ENCODE results near the gene DEPDC7. TPM values are rescaled to one million over a fixed set of nuclear protein-coding genes. Genes with fewer than 3 reads are reported as not detected.
"Not testable (repeated sequence)": the region's sequence is repeated elsewhere in the genome, so short reads cannot be mapped to it uniquely, and the experiment has no call there.

Gene DEPDC7
- total RNA-seq, 1 experiment from 2014 or later: not detected

DNA sequence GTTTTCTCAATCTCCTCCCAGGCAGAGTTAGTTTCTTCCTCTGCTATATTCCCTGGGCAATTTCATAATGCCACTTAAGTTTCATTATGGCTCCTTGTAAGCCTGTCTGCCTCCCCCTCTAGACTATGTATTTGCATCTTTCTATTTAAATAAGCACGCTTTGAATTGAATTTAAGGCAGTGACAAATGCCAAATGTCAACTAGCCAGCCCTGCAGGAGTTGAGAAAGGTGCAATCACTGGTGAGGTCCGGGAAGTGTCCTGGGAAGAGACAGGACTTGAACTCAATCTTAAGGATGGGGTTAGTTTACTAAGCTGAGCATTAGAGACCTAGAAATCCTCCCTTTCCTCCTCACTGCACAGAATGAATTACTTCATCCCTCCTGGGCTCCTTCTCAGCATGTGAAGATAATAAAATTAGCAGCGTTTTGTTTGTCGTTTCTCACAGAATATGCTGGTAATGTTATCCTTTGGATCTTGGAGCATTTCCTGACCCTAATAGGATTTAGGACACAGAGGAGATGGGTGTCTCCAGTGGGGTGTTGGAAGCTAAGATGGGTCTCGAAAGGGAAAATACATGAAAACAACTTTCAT, 25.3 kb downstream of the DEPDC7 start:
- H3K9ac ChIP-seq (ENCODE audit: low read length): peak overlapping the region; percentile 96
- H3K27me3 ChIP-seq (ENCODE audit: low read length): no peaks in the 10 kb centered on the region
- peaks cover 46% of the 10 kb centered on the region for H3K4me1 ChIP-seq (ENCODE audit: low read length)
- H4K20me1 ChIP-seq (ENCODE audit: insufficient read depth, low read depth, low read length): no peaks in the 10 kb centered on the region
- H3K4me3 ChIP-seq (ENCODE audit: low read length): peak overlapping the region; percentile 90
- peak overlapping the region; percentile 83 for H3K4me2 ChIP-seq (ENCODE audit: low read depth, low read length, poor library complexity, severe bottlenecking)
- peaks cover 24% of the 10 kb centered on the region for H3K79me2 ChIP-seq (ENCODE audit: low read length)
- no peaks in the 10 kb centered on the region; the same call in 1 of the 2 replicates for H3K9me3 ChIP-seq (ENCODE audit: low read length)
- H3K27ac ChIP-seq (ENCODE audit: low read length): peak overlapping the region; percentile 97
- H3K36me3 ChIP-seq (ENCODE audit: insufficient read depth, low read length): peaks cover 26% of the 10 kb centered on the region
- no peaks in the 10 kb centered on the region for H3K9me2 ChIP-seq (replicated peaks; ENCODE audit: insufficient read depth, low read length)
- DNase-seq: peak; percentile 89
- 0 out of 2 replicates have a peak overlapping the region, but pooled peaks have one; percentile 74 for H2AFZ ChIP-seq (ENCODE audit: low read length)

DNA sequence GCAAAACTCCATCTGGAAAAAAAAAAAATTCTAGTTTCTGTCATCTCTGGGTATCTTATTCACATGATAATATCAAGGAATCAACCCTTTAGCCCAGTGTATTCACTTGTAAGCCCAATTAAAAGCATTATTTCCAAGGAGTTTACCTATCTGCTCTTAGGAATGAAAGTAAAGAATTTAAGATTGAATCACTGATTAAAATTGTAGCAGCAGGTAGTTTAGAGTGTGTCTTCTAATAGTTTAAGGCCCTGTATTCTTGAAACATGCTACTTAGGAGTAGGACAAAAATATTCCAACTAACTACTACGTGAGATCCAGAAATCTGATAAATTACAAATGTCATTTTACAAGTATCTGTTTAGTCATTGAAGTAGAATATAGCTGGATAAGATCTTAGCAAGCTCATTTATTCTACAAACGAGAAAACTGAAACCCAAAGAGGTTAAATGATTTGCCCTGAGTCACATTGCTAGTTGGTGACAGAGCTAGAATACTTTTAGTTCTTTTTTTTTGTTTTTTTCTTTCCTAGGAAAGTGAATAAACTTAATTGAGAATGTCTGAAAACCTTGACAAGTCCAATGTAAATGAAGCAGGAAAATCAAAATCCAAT, 27.6 kb downstream of the DEPDC7 start:
- Histone ChIP-seq H3K9ac (ENCODE audit: low read length) (no peak overlapping the region), H3K36me3 (ENCODE audit: insufficient read depth, low read length) (peaks cover 43% of the 10 kb centered on the region), H3K27ac (ENCODE audit: low read length) (peak overlapping the region; percentile 49), H3K79me2 (ENCODE audit: low read length) (peaks cover 24% of the 10 kb centered on the region), H3K4me2 (ENCODE audit: low read depth, low read length, poor library complexity, severe bottlenecking) (no peak overlapping the region), H2AFZ (ENCODE audit: low read length) (no peak overlapping the region), H4K20me1 (ENCODE audit: insufficient read depth, low read depth, low read length) (no peaks in the 10 kb centered on the region), H3K9me3 (ENCODE audit: low read length) (no peaks in the 10 kb centered on the region; the same call in 1 of the 2 replicates), H3K4me3 (ENCODE audit: low read length) (no peak overlapping the region), H3K27me3 (ENCODE audit: low read length) (no peaks in the 10 kb centered on the region), H3K4me1 (ENCODE audit: low read length) (peaks cover 44% of the 10 kb centered on the region), H3K9me2 (replicated peaks; ENCODE audit: insufficient read depth, low read length) (no peaks in the 10 kb centered on the region)
- no peak for DNase-seq

DNA sequence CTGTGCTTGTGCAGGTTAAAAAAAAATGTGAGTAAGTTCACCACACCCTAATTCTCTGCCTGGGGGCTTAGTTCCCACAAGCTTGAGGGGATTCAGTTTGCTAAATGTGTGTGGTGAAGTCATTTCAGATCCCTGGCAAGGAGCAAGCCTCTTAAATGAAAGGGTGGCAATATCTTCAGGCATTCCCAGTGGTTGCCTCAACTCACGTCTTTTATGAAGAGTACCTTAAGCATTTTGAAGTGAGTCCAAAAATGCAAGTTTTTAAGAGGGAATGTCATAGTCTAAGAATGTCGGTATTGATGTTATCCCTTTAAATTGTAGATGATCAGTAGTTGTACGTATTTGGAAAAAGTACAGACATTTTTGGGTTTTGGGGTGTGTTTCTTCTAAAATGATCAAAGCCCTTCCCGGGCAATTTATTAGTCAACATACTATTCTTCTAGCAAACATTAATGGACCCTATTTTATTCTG, 28.6 kb downstream of the DEPDC7 start:
- Histone ChIP-seq H3K27ac (ENCODE audit: low read length) (no peak overlapping the region), H3K4me2 (ENCODE audit: low read depth, low read length, poor library complexity, severe bottlenecking) (no peak overlapping the region), H3K36me3 (ENCODE audit: insufficient read depth, low read length) (peaks cover 47% of the 10 kb centered on the region), H3K9me2 (replicated peaks; ENCODE audit: insufficient read depth, low read length) (no peaks in the 10 kb centered on the region), H3K79me2 (ENCODE audit: low read length) (peaks cover 24% of the 10 kb centered on the region), H3K4me3 (ENCODE audit: low read length) (no peak overlapping the region), H3K9me3 (ENCODE audit: low read length) (no peaks in the 10 kb centered on the region; the same call in 1 of the 2 replicates), H2AFZ (ENCODE audit: low read length) (no peak overlapping the region), H3K4me1 (ENCODE audit: low read length) (peaks cover 47% of the 10 kb centered on the region), H4K20me1 (ENCODE audit: insufficient read depth, low read depth, low read length) (no peaks in the 10 kb centered on the region), H3K27me3 (ENCODE audit: low read length) (no peaks in the 10 kb centered on the region), H3K9ac (ENCODE audit: low read length) (no peak overlapping the region)
- DNase-seq: no peak

DNA sequence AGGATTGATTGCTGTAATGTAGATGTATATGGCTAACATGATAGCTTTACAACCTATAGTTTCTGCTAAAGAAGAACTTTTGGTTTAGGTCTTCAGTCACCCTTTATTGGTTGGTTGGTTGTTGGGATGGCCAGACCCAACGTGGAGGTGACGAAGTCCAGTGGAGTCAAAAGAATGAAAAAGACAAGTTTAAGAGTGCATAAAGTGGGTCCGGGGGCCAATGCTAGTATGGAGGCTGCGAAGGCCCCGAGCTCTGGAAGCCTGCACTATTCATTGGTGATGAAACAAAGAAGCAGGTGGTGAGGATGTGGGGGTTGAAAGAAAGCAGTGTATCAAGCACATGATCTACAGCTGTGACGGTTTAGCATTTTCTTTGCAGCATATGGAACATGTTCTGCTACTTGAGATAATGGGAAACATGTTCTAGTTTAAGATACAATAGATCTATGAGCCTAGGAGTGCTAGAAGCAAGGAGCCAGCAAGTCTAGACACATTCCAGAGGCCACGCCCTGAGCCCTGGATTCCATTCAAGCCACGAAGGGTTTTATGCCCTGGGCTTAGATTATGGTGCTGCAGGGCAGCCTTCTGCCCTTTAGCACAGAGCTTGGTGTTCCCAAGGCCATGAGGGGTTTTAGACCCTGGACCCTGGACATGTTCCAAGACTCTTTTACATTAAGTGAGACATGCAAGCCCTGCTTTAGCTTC, 30.0 kb downstream of the DEPDC7 start:
- Histone ChIP-seq H3K36me3 (ENCODE audit: insufficient read depth, low read length) (peaks cover 47% of the 10 kb centered on the region), H3K4me2 (ENCODE audit: low read depth, low read length, poor library complexity, severe bottlenecking) (no peak overlapping the region), H3K27ac (ENCODE audit: low read length) (no peak overlapping the region), H3K27me3 (ENCODE audit: low read length) (no peaks in the 10 kb centered on the region), H4K20me1 (ENCODE audit: insufficient read depth, low read depth, low read length) (no peaks in the 10 kb centered on the region), H3K4me3 (ENCODE audit: low read length) (no peak overlapping the region), H3K79me2 (ENCODE audit: low read length) (peaks cover 24% of the 10 kb centered on the region), H3K9me3 (ENCODE audit: low read length) (no peaks in the 10 kb centered on the region; the same call in 1 of the 2 replicates), H3K9ac (ENCODE audit: low read length) (no peak overlapping the region), H3K4me1 (ENCODE audit: low read length) (peaks cover 53% of the 10 kb centered on the region), H3K9me2 (replicated peaks; ENCODE audit: insufficient read depth, low read length) (no peaks in the 10 kb centered on the region), H2AFZ (ENCODE audit: low read length) (no peak overlapping the region)
- DNase-seq: no peak

DNA sequence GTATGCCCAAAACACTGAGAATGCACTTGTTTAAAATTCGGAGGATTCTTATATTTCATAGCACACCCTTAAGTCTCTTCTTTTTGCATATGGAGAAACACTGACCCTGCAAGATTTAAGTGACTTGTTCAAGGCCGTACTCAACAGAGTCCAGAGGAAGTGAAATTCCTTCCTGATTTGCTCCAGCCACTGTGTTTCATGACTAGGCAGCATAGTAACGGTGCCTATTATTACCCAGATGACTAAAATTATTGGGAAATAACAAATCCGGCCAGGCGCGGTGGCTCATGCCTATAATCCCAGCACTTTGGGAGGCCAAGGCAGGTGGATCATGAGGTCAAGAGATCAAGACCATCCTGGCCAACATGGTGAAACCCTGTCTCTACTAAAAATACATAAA, 33.0 kb downstream of the DEPDC7 start:
- Histone ChIP-seq H3K4me1 (ENCODE audit: low read length) (peaks cover 59% of the 10 kb centered on the region), H3K27ac (ENCODE audit: low read length) (peak overlapping the region; percentile 96), H3K79me2 (ENCODE audit: low read length) (peaks cover 19% of the 10 kb centered on the region), H3K4me2 (ENCODE audit: low read depth, low read length, poor library complexity, severe bottlenecking) (peak overlapping the region; percentile 3), H3K36me3 (ENCODE audit: insufficient read depth, low read length) (peaks cover 42% of the 10 kb centered on the region)
- H2AFZ ChIP-seq (ENCODE audit: low read length); H3K9me3 ChIP-seq (ENCODE audit: low read length); H3K9me2 ChIP-seq (replicated peaks; ENCODE audit: insufficient read depth, low read length); H3K4me3 ChIP-seq (ENCODE audit: low read length); DNase-seq; H3K9ac ChIP-seq (ENCODE audit: low read length); H3K27me3 ChIP-seq (ENCODE audit: low read length); H4K20me1 ChIP-seq (ENCODE audit: insufficient read depth, low read depth, low read length): not testable (repeated sequence)

DNA sequence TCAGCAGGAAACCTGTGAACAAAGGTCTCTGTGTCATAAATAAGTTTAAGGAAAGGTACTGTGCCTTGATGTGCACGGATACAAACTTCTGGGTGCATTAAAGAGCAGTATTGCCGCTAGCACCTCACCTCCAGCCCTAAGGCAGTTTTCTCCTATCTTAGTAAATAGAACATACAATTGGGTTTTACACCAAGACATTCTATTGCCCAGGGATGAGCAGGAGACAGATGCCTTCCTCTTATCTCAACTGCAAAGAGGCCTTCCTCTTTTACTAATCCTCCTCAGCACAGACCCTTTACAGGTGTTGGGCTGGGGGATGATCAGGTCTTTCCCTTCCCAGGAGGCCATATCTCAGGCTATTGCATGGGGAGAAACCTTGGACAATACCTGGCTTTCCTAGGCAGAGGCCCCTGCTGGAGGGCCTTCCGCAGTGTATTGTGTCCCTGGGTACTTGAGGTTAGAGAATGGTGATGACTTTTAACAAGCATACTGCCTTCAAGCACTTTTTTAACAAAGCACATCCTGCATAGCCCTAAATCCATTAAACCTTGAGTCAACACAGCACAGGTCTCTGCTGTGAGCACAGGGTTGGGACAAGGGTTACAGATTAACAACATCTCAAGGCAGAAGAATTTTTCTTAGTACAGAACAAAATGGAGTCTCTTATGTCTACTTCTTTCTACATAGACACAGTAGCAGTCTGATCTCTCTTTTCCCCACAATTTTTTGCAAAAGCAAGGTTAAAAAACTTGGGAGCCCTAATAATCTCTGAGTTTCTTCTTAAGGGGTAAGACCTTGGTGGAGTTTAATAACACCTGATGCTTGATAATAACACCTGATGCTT, 34.1 kb downstream of the DEPDC7 start:
- H4K20me1 ChIP-seq (ENCODE audit: insufficient read depth, low read depth, low read length); H3K9me3 ChIP-seq (ENCODE audit: low read length); H3K9me2 ChIP-seq (replicated peaks; ENCODE audit: insufficient read depth, low read length); H3K27me3 ChIP-seq (ENCODE audit: low read length); H2AFZ ChIP-seq (ENCODE audit: low read length); H3K4me3 ChIP-seq (ENCODE audit: low read length): not testable (repeated sequence)
- peak overlapping the region; percentile 96 for H3K27ac ChIP-seq (ENCODE audit: low read length)
- peak overlapping the region; percentile 57 for H3K4me2 ChIP-seq (ENCODE audit: low read depth, low read length, poor library complexity, severe bottlenecking)
- peaks cover 69% of the 10 kb centered on the region for H3K4me1 ChIP-seq (ENCODE audit: low read length)
- peak overlapping the region; percentile 49 for H3K9ac ChIP-seq (ENCODE audit: low read length)
- H3K79me2 ChIP-seq (ENCODE audit: low read length): peaks cover 15% of the 10 kb centered on the region
- DNase-seq: peak; percentile 61
- H3K36me3 ChIP-seq (ENCODE audit: insufficient read depth, low read length): peaks cover 37% of the 10 kb centered on the region

DNA sequence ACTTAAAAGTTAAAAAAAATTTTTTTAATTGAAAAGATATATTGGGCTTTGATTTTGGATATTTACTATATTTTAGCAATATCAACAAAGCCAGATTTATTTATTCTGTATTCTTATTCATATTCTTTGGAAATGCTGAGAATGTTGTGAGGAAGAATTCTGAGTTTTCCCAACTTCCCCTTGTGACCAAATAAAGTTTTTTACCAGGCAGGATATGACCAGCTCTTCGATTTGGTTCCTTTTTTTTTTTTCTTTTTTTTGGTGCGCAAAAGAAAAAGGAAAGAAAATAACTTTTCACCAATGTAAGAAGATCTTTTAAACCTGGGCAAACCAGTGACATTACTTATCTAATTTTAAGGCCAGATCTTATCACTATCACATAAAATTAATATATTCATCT, 36.6 kb downstream of the DEPDC7 start:
- no peak for DNase-seq
- H3K36me3 ChIP-seq (ENCODE audit: insufficient read depth, low read length): peaks cover 18% of the 10 kb centered on the region
- no peaks in the 10 kb centered on the region for H3K9me3 ChIP-seq (ENCODE audit: low read length)
- H3K9ac ChIP-seq (ENCODE audit: low read length): no peak overlapping the region
- peak overlapping the region; percentile 96 for H3K27ac ChIP-seq (ENCODE audit: low read length)
- no peaks in the 10 kb centered on the region for H3K27me3 ChIP-seq (ENCODE audit: low read length)
- H3K4me1 ChIP-seq (ENCODE audit: low read length): peaks cover 85% of the 10 kb centered on the region
- no peak overlapping the region for H2AFZ ChIP-seq (ENCODE audit: low read length)
- no peak overlapping the region for H3K4me3 ChIP-seq (ENCODE audit: low read length)
- peak overlapping the region; percentile 57 for H3K4me2 ChIP-seq (ENCODE audit: low read depth, low read length, poor library complexity, severe bottlenecking)
- H4K20me1 ChIP-seq (ENCODE audit: insufficient read depth, low read depth, low read length): no peaks in the 10 kb centered on the region
- no peaks in the 10 kb centered on the region for H3K9me2 ChIP-seq (replicated peaks; ENCODE audit: insufficient read depth, low read length)
- H3K79me2 ChIP-seq (ENCODE audit: low read length): peaks cover 17% of the 10 kb centered on the region

Data from Karpas-422 (cell line).